Activated T-cell treated with anti-CD3 and anti-CD28 coated beads, Interleukin-2, amount 50 U/mL, for 48 hours (primary cell): Measurements from ENCODE around the gene TMEM132A.

Experiments
- DNase-seq, 2 experiments: peaks; one replicate each; pipeline ENCODE4 v3.0.0-alpha.2; 2020

TMEM132A gene

DNA sequence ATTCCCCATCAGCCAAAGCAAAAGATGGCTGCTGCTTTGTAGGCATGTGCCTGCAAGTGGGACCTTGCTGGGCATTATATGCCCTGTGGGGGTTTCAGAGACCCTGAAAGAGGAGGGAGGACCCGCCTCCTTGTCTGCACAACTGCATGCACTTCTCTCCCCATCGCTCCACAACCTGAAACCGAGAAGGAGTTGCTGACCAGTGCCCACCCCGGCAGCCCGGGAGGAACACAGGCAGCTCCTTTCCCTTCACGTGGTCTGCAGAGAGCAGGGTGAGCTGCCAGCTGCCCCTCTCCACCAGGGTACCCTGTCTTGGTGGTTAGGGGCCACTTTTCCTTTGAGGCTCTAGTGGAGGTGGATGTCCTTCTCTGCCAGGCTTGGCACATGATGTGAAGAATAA is 1.4 kb upstream of the TMEM132A start:
- no peak for DNase-seq

DNA sequence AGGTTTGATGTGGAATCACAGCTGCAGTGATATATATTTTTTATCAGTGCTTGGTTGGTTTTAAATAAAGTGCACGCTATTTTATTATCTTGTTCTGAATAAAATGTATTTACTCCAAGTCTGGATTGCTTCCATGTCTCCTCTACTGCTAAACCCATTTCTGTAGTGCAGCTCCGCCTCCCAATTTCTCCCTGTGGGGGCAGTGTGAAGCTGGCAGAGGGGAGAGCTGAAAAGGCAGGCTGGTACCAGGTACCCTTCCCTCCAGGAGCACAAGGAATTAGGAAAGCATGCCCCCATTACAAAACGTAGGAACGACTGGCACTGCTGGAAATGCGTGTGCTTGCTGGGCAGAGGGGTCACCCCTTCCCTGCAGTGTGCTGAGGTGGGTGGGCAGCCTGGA is 934 bp upstream of the TMEM132A start:
- no peak for DNase-seq

DNA sequence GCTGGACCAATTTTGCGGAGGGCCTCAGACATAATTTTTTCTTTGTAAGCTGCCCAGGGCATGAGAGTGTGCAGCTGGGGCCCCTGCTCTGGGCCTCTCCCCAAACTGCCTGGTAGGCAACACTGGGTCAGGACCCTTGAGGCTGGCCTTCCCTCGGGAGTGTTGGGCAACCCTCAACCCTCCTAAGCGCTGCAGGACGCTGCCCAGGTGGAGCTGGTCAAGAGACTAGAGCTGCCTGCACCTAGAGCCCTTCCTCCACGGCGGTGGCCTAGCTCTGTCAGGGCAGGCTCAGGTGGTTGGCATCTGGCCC is 505 bp upstream of the TMEM132A start:
- no peak for DNase-seq

DNA sequence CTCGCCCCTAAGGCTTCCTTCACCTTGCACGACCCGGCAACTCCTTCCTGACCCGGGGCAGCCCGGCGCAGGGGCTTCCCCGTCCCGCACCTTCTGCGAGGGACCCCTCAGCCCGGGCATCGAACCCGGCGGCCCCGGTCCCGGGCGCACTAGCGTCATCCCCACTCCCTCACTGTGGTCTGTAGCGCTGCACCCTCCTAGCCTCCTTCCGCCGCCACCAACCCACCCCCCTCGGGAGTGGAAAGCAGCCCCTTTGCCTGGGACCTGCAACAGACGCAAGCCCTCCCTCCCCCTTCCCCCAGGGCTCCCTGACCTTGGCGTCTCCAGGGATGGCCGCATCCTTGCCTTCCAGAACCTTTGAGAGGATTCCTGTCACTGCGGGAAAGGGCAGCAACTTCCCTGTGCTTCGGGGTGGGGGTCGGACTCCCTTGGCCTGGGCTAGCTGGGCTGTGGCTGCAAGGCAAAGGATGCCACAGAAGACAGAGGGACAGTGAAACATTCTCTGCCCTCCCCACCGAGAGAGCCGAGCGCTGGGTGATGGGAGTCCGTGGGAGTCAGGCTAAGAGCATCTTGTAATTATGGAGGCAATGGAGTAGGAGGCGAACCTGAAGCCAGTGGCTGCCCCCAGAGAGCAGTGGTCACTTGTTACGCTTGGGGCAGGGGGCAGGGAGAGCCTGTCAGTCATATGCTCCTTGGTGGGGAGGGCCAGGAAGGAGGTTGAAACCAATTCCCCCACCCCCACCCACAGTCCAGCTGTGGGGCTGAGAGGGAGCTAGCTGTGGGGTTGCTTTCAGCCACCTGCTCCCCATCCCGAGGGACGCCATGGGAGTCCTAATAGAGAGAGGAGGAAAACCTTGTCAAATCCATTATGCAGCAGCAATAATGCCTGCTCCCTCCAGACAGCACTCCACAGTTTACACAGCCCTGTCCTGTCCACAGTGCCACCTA is 920 bp downstream of the TMEM132A start:
- peak in 1 of 2 experiments; percentile 25 for DNase-seq

DNA sequence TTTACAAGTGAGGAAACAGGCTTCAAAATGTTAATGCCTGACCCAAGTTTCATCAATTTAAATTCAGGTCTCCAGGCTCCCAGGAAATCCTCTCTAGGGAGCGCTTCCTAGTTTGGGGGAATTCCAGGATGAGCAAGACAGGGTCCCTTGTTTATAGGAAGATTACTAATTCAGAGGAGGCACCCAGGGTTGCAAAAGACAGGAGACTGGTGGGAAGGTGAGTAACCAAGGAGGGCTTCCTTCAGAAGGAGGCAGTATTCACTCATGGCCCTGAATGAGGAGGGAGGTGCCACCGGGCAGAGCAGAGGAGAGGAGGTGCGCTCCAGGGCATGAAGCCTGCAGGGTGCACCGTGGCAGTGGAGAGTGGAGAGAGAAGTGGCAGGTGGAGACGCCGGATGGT is 1.6 kb downstream of the TMEM132A start:
- DNase-seq, result no peak

- no peak for DNase-seq
These were observed 2.2 kb downstream of the TMEM132A start for GRCh38 chr11:60926500-60926899.

- no peak for DNase-seq
These were observed 2.9 kb downstream of the TMEM132A start for GRCh38 chr11:60927061-60927592.

DNA sequence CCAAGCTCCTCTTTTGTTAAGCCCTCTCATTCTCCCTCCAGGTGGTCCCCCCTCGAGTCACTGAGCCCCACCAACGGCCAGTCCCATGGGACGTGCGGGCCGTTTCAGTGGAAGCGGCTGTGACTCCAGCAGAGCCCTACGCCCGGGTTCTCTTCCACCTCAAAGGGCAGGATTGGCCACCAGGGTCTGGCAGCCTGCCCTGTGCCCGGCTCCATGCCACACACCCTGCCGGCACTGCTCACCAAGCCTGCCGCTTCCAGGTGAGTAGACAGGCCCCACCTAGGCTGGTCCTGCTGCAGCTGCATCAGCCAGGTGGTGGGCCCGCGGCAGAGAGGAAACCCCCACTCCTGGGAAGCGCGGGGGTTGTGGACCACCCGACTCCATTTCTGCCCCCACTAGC is 3.3 kb downstream of the TMEM132A start:
- DNase-seq, result no peak

- no peak for DNase-seq
These were observed 4.3 kb downstream of the TMEM132A start for GRCh38 chr11:60928563-60929001.

GRCh38 chr11:60929764-60930163 is 5.5 kb downstream of the TMEM132A start:
- DNase-seq, result no peak

DNA sequence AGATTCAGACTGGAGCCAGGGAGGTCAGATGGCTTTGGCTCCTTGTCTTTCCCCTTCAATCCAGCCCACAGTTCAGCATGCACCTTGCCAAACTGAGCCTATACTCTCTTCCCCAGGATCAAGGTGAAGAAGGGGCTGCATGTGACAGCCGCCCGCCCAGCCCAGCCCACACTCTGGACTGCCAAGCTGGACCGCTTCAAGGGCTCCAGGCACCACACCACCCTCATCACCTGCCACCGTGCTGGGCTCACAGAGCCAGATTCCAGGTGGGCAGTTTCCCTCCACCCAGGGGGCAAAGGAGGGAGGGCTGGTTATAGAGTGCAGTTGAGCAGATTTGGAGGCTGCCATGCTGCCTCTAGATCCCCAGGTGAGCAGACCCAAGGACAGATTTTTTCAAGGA is 6.1 kb downstream of the TMEM132A start:
- DNase-seq, result no peak

- no peak for DNase-seq
These were observed 7.7 kb downstream of the TMEM132A start for GRCh38 chr11:60931917-60932316.

- DNase-seq, result no peak
These were observed 8.5 kb downstream of the TMEM132A start for GRCh38 chr11:60932605-60933356.

- no peak for DNase-seq
These were observed 9.3 kb downstream of the TMEM132A start for GRCh38 chr11:60933416-60934123.

DNA sequence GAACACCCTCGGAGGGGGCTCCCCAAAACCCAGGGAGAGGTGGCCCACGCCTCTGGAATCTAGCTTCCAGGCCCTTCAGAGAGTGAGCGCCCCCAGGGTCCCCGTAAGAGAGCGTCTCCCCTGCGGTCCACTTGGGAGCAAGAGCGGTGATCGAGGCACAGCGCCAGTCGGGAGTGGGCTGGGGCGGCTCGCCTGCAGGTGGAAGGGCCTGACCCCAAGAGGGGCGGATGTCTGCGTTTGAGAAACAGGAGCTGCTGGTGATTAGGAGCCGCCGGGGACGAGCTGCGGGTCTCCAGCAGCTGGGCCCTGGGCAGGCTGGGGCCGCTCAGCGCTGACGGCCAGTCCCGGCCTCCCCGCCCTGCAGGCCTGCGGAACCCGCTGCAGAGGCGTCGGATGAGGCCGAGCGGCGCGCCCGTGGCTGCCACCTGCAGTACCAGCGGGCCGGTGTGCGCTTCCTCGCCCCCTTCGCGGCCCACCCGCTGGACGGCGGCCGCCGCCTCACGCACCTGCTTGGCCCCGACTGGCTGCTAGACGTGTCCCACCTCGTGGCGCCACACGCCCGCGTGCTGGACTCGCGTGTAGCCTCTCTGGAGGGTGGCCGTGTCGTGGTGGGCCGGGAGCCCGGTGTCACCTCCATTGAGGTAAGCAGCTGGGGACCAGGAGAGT is 10.0 kb downstream of the TMEM132A start:
- no peak for DNase-seq

- DNase-seq, result no peak
These were observed 10.7 kb downstream of the TMEM132A start for GRCh38 chr11:60934790-60935605.

- DNase-seq, result no peak
These were observed 11.6 kb downstream of the TMEM132A start for GRCh38 chr11:60935676-60936442.

- DNase-seq, result no peak
These were observed 12.3 kb downstream of the TMEM132A start for GRCh38 chr11:60936467-60937143.

- DNase-seq, result no peak
These were observed 12.9 kb downstream of the TMEM132A start for GRCh38 chr11:60937144-60937527.

DNA sequence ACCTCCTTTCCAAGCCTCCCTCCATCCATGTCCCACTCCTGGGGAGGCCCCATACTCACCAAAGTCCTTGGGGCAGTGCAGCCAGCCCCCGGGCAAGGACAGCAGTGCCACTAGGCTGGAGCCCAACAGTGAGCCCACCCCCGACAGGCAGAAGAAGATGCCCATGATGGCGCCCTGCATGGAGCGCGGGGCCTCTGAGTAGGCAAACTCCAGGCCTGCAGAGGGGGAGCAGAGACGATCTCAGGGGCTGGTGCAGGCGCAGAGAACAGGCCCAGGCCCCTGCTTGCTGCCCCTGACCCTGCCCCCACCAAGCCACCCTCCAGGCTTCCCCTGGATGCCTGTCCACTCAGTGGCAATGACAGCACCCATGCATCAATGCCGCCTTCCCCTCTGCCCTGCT is 13.6 kb downstream of the TMEM132A start:
- DNase-seq, result no peak
